Measurements from ENCODE around the gene KIAA1217.

Gene KIAA1217

DNA sequence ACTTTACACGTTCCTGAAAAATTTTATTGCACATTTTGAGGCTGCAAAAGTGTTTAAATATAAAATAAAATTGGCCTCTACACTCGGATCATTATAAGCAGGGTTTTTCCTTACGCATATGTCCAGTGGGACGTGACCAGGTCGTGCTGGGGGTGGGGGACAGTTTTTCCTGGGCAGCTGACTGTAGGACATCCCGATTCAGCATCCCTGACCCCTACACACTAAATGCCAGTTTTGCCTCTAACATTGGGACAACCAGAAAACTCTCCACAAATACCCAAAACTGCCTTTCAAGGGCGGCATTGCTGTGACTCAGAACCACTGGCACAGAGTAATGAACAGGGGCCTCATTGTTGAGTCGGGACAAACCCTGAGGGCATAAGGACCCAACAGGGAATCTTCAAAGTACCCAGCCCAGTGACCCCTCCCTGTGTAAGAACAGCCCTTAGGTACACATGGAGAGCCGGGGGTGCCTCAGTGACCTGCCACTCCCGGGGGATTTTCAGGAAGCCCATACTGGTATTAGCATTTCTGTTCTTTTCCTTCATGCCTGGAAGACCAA is 344.2 kb downstream of the KIAA1217 start:
- Histone ChIP-seq H3K4me1 (ENCODE audit: control insufficient read depth in 5 of 5, insufficient read depth in 5 of 5, low read length in 5 of 5) (peaks cover 0 to 10% (median 7%) of the 10 kb centered on the region in 5 donors), H3K27ac (ENCODE audit: low read depth, low read length) (no peak overlapping the region), H3K4me3 (ENCODE audit: low read depth in 1 of 5, low read length in 5 of 5) (no peak overlapping the region), H3K27me3 (ENCODE audit: control insufficient read depth in 5 of 5, insufficient read depth in 4 of 5, low read length in 5 of 5) (peaks cover 0 to 7% (median 3%) of the 10 kb centered on the region in 5 donors), H3K9me3 (ENCODE audit: control insufficient read depth in 5 of 5, low read length in 5 of 5) (no peaks in the 10 kb centered on the region), H3K36me3 (ENCODE audit: control insufficient read depth in 5 of 5, insufficient read depth in 5 of 5, low read length in 5 of 5) (peaks cover 0 to 3% (median 0%) of the 10 kb centered on the region in 5 donors), H3K9ac (ENCODE audit: low read length in 5 of 5) (no peak overlapping the region)

DNA sequence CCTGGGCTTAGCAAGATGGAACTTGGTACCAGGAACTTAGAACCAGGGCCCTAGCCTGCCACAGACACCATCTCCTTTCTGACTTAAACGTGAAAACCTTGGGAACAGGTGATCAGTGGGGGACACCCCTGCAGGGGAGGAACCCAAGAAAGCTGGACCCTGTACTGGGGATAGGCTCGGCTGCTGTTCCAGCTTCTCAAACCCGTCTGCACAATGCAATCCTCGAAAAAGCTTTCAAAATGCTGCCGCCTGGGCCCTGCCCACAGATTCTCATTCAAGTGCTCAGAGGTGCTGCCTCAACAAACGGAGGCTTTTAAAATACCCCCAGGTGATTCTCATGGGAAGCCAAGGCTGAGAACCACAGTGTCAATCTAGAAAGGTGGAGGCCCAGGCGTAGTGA is 345.1 kb downstream of the KIAA1217 start:
- H3K36me3 ChIP-seq (ENCODE audit: control insufficient read depth in 5 of 5, insufficient read depth in 5 of 5, low read length in 5 of 5), result peaks cover 0 to 3% (median 0%) of the 10 kb centered on the region in 5 donors
- peaks cover 0 to 7% (median 3%) of the 10 kb centered on the region in 5 donors for H3K27me3 ChIP-seq (ENCODE audit: control insufficient read depth in 5 of 5, insufficient read depth in 4 of 5, low read length in 5 of 5)
- H3K9ac ChIP-seq (ENCODE audit: low read length in 5 of 5), result no peak overlapping the region
- no peak overlapping the region for H3K27ac ChIP-seq (ENCODE audit: low read depth, low read length)
- peaks cover 0 to 10% (median 7%) of the 10 kb centered on the region in 5 donors for H3K4me1 ChIP-seq (ENCODE audit: control insufficient read depth in 5 of 5, insufficient read depth in 5 of 5, low read length in 5 of 5)
- H3K4me3 ChIP-seq (ENCODE audit: low read depth in 1 of 5, low read length in 5 of 5), result no peak overlapping the region
- H3K9me3 ChIP-seq (ENCODE audit: control insufficient read depth in 5 of 5, low read length in 5 of 5), result no peaks in the 10 kb centered on the region

DNA sequence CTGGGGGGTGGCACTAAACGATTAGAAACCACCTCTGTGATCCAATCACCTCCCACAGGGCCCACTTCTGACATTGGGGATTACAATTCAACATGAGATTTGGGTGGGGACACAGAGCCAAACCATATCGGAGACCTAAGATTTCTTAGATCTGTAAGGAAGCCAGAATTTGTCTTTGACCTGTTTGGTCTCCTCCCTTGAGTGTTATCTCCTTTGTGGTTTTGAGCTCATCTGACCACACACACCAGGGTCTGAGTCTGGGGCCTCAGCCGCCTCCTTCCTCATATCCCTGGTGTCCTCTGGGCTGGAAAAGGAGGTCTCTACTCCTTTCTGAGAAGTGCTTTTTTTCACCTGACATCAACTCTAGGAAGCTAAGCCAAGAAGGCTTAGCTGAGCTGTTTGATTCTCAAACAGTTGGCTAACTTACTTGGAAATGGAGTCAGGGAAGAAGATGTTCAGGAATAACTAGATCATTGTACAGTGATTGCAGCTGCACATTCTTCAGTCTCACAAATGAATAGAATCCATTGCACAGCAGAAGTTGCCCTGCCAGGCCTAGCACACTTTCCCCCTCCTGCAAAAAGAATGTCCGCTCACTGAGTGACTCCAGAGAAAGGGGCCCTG is 347.3 kb downstream of the KIAA1217 start:
- H3K36me3 ChIP-seq (ENCODE audit: control insufficient read depth in 5 of 5, insufficient read depth in 5 of 5, low read length in 5 of 5), result no peaks in the 10 kb centered on the region
- no peak overlapping the region for H3K9ac ChIP-seq (ENCODE audit: low read length in 5 of 5)
- no peaks in the 10 kb centered on the region for H3K9me3 ChIP-seq (ENCODE audit: control insufficient read depth in 5 of 5, low read length in 5 of 5)
- H3K4me1 ChIP-seq (ENCODE audit: control insufficient read depth in 5 of 5, insufficient read depth in 5 of 5, low read length in 5 of 5), result peaks cover 0 to 10% (median 7%) of the 10 kb centered on the region in 5 donors
- H3K27ac ChIP-seq (ENCODE audit: low read depth, low read length), result no peak overlapping the region
- no peak overlapping the region for H3K4me3 ChIP-seq (ENCODE audit: low read depth in 1 of 5, low read length in 5 of 5)
- peaks cover 0 to 7% (median 3%) of the 10 kb centered on the region in 5 donors for H3K27me3 ChIP-seq (ENCODE audit: control insufficient read depth in 5 of 5, insufficient read depth in 4 of 5, low read length in 5 of 5)

DNA sequence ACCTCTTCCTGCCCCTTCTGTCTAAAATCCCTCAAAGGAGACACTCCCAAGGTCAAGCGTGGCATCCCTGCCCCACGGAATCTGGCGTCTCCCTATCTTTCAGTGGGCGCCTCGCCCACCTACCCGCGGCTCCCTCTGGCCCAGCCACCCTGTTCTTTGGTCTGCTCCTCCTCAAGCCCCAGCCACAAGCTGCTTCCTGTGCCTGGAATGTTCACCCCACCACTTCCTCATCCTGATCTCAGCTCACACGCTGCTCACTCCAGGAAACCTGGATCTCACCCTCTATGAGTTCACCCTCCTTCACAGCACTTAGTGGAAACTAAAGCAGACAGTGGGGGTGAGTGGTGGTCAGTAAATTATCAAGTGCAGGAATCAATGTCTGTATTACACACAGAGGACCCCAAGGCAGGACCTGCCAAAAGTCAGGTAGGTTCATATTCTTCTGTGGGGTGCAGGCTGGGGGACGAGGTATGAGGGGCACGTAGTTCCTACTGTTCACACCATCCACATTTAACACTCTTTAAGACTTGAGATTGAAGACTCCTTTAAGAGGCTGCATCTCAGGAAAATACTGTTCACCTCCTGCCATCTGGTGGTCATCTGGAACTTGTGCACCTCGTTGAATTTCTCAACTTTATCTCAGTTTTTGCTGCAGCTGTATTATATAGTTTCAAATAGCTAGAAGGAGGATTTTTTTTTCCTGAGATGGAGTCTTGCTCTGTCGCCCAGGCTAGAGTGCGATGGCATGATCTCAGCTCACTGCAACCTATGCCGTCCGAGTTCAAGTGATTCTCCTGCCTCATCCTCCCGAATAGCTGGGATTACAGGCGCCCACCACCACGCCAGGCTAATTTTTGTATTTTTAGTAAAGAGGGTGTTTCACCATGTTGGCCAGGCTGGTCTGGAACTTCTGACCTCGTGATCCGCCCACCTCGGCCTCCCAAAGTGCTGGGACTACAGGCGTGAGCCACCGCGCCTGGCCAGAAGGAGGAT is 348.1 kb downstream of the KIAA1217 start:
- no peak overlapping the region for H3K27ac ChIP-seq (ENCODE audit: low read depth, low read length)

DNA sequence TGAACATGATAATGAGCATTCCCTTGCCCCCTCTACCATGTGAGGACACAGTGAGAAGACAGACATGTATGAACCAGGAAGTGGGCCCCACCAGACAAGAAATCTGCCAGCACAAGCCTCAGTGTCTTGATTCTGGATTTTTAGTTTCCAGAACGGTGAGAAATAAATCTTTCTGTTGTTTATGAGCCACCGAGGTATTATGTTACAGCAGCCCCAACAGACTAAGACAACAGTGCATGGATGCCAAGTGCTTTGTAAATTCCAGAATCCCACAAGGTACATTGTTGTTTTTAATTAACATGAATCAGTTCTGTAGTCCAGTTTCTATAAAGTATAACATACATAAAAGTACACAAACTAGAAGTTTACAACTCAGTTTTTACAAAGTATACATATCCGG is 352.5 kb downstream of the KIAA1217 start:
- H3K9ac ChIP-seq (ENCODE audit: low read length in 5 of 5), result no peak overlapping the region
- no peaks in the 10 kb centered on the region for H3K9me3 ChIP-seq (ENCODE audit: control insufficient read depth in 5 of 5, low read length in 5 of 5)
- H3K27ac ChIP-seq (ENCODE audit: low read depth, low read length), result no peak overlapping the region

More for the DNA sequence above, 348.1 kb downstream of the KIAA1217 start:
- H3K9ac ChIP-seq (ENCODE audit: low read length in 5 of 5), result no peak overlapping the region
- peaks cover 0 to 10% (median 7%) of the 10 kb centered on the region in 5 donors for H3K4me1 ChIP-seq (ENCODE audit: control insufficient read depth in 5 of 5, insufficient read depth in 5 of 5, low read length in 5 of 5)
- H3K27me3 ChIP-seq (ENCODE audit: control insufficient read depth in 5 of 5, insufficient read depth in 4 of 5, low read length in 5 of 5), result peaks cover 0 to 7% (median 3%) of the 10 kb centered on the region in 5 donors
- H3K9me3 ChIP-seq (ENCODE audit: control insufficient read depth in 5 of 5, low read length in 5 of 5), result no peaks in the 10 kb centered on the region
- H3K36me3 ChIP-seq (ENCODE audit: control insufficient read depth in 5 of 5, insufficient read depth in 5 of 5, low read length in 5 of 5), result no peaks in the 10 kb centered on the region
- H3K4me3 ChIP-seq (ENCODE audit: low read depth in 1 of 5, low read length in 5 of 5), result no peak overlapping the region

DNA sequence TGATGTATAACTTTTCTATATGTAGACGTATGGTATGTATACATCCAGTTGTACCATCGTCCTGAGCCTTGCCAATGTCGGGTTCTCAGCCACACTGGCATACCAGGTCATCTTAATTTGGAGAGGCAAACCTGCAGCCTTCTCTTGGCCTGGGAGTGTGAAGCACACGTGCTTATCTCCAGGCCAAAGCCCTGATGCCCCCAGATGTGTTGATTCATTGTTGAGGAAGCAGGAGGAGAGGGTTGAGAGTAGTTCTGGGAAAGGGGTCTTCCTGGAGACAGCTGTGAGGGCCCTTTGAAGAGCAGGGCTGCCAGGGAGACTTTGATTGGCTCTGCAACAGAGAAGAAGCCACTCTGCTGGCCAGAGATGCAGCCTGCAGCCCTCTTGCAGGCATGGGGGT is 359.1 kb downstream of the KIAA1217 start:
- Histone ChIP-seq H3K27me3 (ENCODE audit: control insufficient read depth in 5 of 5, insufficient read depth in 4 of 5, low read length in 5 of 5) (no peaks in the 10 kb centered on the region), H3K9me3 (ENCODE audit: control insufficient read depth in 5 of 5, low read length in 5 of 5) (no peaks in the 10 kb centered on the region), H3K4me1 (ENCODE audit: control insufficient read depth in 5 of 5, insufficient read depth in 5 of 5, low read length in 5 of 5) (no peaks in the 10 kb centered on the region), H3K27ac (ENCODE audit: low read depth, low read length) (no peak overlapping the region), H3K36me3 (ENCODE audit: control insufficient read depth in 5 of 5, insufficient read depth in 5 of 5, low read length in 5 of 5) (no peaks in the 10 kb centered on the region), H3K4me3 (ENCODE audit: low read depth in 1 of 5, low read length in 5 of 5) (no peak overlapping the region), H3K9ac (ENCODE audit: low read length in 5 of 5) (no peak overlapping the region)

More for the DNA sequence above, 352.5 kb downstream of the KIAA1217 start:
- Histone ChIP-seq H3K27me3 (ENCODE audit: control insufficient read depth in 5 of 5, insufficient read depth in 4 of 5, low read length in 5 of 5) (peaks cover 0 to 3% (median 0%) of the 10 kb centered on the region in 5 donors), H3K4me3 (ENCODE audit: low read depth in 1 of 5, low read length in 5 of 5) (no peak overlapping the region), H3K4me1 (ENCODE audit: control insufficient read depth in 5 of 5, insufficient read depth in 5 of 5, low read length in 5 of 5) (peaks cover 0 to 9% (median 7%) of the 10 kb centered on the region in 5 donors), H3K36me3 (ENCODE audit: control insufficient read depth in 5 of 5, insufficient read depth in 5 of 5, low read length in 5 of 5) (no peaks in the 10 kb centered on the region)

DNA sequence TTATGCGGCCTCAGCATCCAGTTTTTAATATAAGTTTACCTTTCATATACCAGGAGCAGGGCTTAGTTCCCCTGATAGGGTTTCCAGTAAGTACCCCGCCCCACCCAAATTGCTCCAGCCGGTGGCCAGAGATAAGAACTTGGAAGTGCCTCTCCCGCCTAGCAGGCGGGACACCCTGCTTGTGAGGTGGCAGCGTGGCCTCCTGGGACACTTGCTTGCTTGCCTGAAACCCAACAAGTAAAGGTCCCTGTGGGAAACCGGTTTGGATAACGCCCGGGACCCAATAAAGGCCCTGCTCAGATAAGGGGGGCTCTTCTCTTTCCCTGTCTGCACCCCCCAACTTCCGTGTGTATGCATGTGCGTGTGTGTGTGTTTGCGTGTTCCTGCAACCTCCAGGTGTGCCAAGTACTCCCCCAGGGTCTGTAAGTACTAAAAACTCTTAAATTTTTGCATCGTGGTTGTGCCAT is 360.4 kb downstream of the KIAA1217 start:
- H3K9ac ChIP-seq (ENCODE audit: low read length in 5 of 5), result no peak overlapping the region

DNA sequence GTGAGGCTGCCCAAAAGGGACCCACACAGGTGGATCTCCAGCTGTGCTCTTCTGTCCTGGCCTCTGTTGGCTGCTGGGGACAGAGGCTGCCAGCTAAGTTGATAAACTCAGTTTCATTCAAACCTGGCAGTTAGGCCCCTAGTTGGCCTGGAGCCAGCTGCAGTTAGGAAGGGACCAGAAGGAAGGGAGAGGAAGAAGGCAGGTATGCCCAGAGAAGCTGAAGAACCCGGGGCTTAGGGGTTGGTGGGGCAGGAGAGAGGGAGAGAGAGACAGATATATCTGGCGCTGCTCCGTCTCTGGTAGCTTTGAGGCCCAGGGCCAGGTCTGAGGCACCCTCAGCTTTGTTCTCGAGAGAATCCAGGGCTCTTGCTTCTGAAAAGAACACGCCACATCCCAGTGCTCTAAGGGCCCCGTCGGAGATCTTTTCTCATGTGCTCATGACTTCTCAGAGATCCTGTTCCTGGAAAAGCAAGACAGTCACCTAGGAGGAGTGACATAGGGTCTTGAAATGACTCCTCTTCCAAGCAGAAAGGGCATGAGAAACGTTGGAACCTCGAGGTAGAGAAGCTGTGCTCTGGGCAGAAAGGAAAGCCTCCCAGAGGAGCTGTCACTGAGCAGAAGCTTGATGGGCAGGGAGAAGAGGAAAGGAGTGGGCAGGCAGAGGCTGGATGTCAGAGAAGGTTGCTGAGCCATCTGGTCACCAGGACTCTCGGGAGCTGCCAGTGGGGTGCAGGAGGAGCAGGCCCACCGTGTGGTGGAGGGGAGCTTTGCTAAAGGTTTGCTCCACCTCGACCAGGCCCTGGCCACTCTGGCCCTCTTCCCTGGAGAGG is 361.1 kb downstream of the KIAA1217 start:
- no peaks in the 10 kb centered on the region for H3K36me3 ChIP-seq (ENCODE audit: control insufficient read depth in 5 of 5, insufficient read depth in 5 of 5, low read length in 5 of 5)
- no peak overlapping the region for H3K27ac ChIP-seq (ENCODE audit: low read depth, low read length)
- H3K4me3 ChIP-seq (ENCODE audit: low read depth in 1 of 5, low read length in 5 of 5), result no peak overlapping the region
- no peak overlapping the region for H3K9ac ChIP-seq (ENCODE audit: low read length in 5 of 5)
- H3K9me3 ChIP-seq (ENCODE audit: control insufficient read depth in 5 of 5, low read length in 5 of 5), result no peaks in the 10 kb centered on the region
- H3K27me3 ChIP-seq (ENCODE audit: control insufficient read depth in 5 of 5, insufficient read depth in 4 of 5, low read length in 5 of 5), result no peaks in the 10 kb centered on the region
- H3K4me1 ChIP-seq (ENCODE audit: control insufficient read depth in 5 of 5, insufficient read depth in 5 of 5, low read length in 5 of 5), result no peaks in the 10 kb centered on the region

More for the DNA sequence above, 360.4 kb downstream of the KIAA1217 start:
- H3K36me3 ChIP-seq (ENCODE audit: control insufficient read depth in 5 of 5, insufficient read depth in 5 of 5, low read length in 5 of 5), result no peaks in the 10 kb centered on the region
- H3K4me1 ChIP-seq (ENCODE audit: control insufficient read depth in 5 of 5, insufficient read depth in 5 of 5, low read length in 5 of 5), result no peaks in the 10 kb centered on the region
- H3K9me3 ChIP-seq (ENCODE audit: control insufficient read depth in 5 of 5, low read length in 5 of 5), result no peaks in the 10 kb centered on the region
- H3K4me3 ChIP-seq (ENCODE audit: low read depth in 1 of 5, low read length in 5 of 5), result no peak overlapping the region
- H3K27me3 ChIP-seq (ENCODE audit: control insufficient read depth in 5 of 5, insufficient read depth in 4 of 5, low read length in 5 of 5), result no peaks in the 10 kb centered on the region
- H3K27ac ChIP-seq (ENCODE audit: low read depth, low read length), result no peak overlapping the region

DNA sequence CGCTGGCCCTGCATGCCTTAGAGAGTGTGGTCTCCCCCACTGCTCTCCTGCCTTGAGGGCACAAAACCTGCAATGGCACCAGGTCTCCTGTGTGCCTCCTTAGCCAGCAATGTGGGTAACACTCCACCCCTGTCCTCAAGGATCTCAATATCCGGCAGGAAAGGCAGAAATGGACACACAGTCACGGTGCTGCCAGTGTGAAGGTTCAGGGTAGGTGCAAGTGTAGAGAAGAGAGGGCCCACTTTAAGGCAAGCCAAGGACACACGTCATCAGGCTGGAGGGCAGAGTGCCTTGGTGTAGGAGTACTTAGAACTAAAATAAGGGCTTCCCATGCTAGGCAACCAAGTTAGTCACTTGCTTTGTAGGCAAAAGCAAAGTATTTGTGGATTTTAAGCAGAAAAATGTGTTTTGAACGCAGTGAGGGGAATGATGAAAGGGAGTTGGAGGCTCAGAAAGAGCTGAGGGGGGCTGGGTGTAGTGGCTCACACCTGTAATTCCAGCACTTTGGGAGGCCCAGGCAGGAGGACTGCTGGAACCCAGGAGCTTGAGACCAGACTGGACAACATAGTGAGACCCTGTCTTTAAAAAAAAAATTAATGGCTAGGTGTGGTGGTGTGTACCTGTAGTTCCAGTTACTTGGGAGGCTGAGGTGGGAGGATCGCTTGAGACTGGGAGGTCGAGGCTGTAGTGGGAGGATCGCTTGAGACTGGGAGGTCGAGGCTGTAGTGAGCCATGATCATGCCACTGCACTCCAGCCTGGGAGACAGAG is 361.9 kb downstream of the KIAA1217 start:
- H3K9ac ChIP-seq (ENCODE audit: low read length in 5 of 5), result no peak overlapping the region
- no peak overlapping the region for H3K27ac ChIP-seq (ENCODE audit: low read depth, low read length)
- no peaks in the 10 kb centered on the region for H3K36me3 ChIP-seq (ENCODE audit: control insufficient read depth in 5 of 5, insufficient read depth in 5 of 5, low read length in 5 of 5)
- no peaks in the 10 kb centered on the region for H3K9me3 ChIP-seq (ENCODE audit: control insufficient read depth in 5 of 5, low read length in 5 of 5)
- H3K4me1 ChIP-seq (ENCODE audit: control insufficient read depth in 5 of 5, insufficient read depth in 5 of 5, low read length in 5 of 5), result no peaks in the 10 kb centered on the region
- no peaks in the 10 kb centered on the region for H3K27me3 ChIP-seq (ENCODE audit: control insufficient read depth in 5 of 5, insufficient read depth in 4 of 5, low read length in 5 of 5)
- no peak overlapping the region for H3K4me3 ChIP-seq (ENCODE audit: low read depth in 1 of 5, low read length in 5 of 5)
